SK-N-MC (cell line): ENCODE measurements around the gene SLC66A2.

ENCODE experiments used
- EZH2 ChIP-seq: fragments of 200-600 bp; sonication (generic); IDR thresholded peaks from one replicate; pipeline ENCODE4 v1.6.1; 2017; ENCODE audit warnings: antibody characterized with exemption
- FOXP2 ChIP-seq: optimal IDR thresholded peaks from 2 replicates; pipeline ENCODE3; 2011; ENCODE audit warnings: mild to moderate bottlenecking, moderate library complexity; ENCODE audit not compliant: insufficient read depth; ENCODE audit errors: extremely low read length, control extremely low read depth
- POLR2AphosphoS5 ChIP-seq: IDR thresholded peaks from 2 replicates; pipeline ENCODE4 v1.6.1; 2012; ENCODE audit warnings: mild to moderate bottlenecking, low read depth, low read length, borderline replicate concordance

- TF ChIP-seq EZH2: no peak
- no peak for TF ChIP-seq POLR2AphosphoS5
- no peak for TF ChIP-seq FOXP2
Observed at GRCh38 chr18:79949697-79950487, 1.6 kb downstream of the SLC66A2 start.
